ENCODE results near the gene ANO7. TPM values are rescaled to one million over a fixed set of nuclear protein-coding genes. Genes with fewer than 3 reads are reported as not detected.

The ANO7 gene, protein sequence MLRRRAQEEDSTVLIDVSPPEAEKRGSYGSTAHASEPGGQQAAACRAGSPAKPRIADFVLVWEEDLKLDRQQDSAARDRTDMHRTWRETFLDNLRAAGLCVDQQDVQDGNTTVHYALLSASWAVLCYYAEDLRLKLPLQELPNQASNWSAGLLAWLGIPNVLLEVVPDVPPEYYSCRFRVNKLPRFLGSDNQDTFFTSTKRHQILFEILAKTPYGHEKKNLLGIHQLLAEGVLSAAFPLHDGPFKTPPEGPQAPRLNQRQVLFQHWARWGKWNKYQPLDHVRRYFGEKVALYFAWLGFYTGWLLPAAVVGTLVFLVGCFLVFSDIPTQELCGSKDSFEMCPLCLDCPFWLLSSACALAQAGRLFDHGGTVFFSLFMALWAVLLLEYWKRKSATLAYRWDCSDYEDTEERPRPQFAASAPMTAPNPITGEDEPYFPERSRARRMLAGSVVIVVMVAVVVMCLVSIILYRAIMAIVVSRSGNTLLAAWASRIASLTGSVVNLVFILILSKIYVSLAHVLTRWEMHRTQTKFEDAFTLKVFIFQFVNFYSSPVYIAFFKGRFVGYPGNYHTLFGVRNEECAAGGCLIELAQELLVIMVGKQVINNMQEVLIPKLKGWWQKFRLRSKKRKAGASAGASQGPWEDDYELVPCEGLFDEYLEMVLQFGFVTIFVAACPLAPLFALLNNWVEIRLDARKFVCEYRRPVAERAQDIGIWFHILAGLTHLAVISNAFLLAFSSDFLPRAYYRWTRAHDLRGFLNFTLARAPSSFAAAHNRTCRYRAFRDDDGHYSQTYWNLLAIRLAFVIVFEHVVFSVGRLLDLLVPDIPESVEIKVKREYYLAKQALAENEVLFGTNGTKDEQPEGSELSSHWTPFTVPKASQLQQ
- 4.0 TPM for polyA plus RNA-seq (2013, experiment 1 of 2; ENCODE audit: insufficient read length)
- polyA plus RNA-seq (2013, experiment 2 of 2; ENCODE audit: insufficient read length), result 3.5 TPM

DNA sequence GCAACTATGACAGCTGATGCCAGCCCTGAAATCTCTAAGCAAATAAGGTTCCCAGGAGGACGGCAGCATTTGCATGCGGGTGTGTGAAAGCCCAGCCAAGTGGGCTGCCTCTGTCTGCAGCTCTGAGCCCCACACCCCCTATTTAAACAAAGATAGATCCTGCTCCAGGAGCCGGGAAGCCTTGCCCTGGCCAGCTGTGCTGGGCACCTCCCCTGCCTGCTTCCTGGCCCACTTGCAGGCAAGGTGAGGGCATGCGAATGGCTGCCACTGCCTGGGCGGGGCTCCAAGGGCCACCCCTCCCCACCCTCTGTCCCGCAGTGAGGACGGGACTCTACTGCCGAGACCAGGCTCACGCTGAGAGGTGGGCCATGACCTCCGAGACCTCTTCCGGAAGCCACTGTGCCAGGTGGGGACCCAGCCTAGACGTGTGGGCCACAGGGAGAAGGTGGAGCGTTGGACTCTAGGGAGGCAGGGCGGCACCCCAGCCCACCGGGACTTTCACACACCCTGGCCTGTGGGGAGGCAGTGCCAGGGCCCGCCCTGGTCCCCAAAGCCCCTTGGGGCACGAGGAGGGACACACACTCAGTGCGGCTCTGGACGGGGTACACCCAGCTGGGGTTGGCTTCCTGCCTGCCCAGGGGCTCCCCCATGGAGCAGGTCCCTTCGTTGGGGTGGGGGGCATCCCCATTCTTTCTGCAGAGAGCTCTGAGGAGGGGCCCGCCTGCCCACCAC, at the start of gene ANO7:
ANO7 (plus strand) TSS at position 317 of the 732 bp plus-strand sequence. CDS start 1,387 bp downstream, outside the sequence.
- DNase-seq, result no peak

DNA sequence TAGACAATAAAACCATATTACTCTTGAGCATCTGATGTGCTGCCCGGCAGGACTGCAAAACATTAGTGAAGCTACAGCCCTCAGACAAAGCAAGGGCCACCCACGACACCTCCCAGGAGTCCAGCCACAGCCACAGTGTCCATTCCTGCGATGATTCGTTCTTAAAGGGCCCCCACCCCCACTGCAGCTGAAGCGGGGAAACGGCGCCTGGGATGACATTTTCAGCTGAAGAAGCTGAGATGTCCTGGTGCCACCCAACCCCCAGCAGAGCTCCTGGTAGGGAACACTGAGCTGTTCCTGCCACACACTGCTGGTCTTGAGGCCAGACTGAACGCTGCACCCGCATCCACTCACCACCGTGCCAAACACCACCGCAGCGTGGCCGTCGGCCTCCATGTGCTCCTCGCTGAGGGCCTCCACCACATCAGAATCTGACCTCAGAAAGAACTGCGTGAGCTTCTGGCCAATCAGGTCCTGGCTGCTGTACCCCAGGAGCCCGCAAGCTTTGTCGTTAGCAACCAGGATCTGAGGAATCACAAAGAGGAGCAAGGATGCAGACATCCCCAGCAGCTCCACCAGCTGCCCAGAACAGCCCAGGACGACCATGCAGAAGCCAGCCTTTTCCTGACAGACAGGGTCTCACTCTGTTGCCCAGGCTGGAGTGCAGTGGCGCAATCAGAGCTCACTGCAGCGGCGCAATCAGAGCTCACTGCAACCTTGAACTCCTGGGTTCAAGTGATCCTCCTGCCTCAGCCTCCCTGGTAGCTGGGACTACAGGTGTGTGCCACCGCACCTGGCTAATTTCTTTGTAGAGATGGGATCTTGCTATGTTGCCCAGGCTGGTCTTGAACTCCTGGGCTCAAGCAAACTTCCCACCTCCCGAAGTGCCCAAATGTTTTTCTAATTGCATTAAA, 48.7 kb upstream of the ANO7 start:
- peak; percentile 27 for DNase-seq

DNA sequence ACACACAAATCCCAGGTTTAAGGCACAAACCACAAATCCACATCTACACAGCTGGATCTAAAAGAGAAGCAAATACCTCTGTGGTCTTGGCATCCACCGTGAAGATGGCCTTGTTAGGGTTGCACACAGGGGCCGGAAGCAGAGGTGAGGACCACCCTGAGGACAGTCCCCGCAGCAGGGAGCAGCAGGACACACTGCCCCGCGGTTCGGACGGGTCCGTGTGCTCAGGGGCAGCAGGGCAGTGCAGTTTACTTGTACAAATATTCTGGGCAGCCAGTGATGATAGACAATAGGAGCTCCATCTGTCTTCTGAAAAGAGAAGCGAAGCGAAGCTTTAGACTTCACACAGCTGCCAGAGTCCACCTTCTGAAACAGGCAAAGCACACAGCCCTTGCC, 48.0 kb upstream of the ANO7 start:
- no peak for DNase-seq

DNA sequence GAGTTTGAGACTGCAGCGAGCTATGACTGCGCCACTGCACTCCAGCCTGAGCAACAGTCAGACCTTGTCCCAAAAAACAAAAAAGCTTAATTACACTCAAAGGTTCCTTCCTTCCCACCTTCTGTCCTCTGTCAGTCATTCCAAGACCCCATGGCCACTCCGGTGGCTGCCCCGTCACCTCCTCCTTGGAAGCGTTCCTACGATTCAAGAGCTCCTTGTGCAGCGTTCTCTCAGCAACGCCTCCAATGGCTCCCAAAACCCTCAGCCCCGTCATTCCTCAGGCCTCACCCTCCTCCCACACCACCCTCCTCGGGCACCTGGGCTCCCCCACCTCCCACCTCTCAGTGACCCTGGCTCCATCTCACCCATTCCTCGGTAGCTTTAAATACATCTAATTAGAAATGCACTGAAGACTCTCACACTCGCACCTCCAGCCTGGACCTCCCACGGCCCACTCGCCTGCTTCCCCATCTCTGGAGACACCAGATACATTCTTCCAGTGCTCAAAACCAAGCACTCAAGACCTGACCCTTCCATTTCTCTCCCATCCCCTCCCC, 47.2 kb upstream of the ANO7 start:
- no peak for DNase-seq

DNA sequence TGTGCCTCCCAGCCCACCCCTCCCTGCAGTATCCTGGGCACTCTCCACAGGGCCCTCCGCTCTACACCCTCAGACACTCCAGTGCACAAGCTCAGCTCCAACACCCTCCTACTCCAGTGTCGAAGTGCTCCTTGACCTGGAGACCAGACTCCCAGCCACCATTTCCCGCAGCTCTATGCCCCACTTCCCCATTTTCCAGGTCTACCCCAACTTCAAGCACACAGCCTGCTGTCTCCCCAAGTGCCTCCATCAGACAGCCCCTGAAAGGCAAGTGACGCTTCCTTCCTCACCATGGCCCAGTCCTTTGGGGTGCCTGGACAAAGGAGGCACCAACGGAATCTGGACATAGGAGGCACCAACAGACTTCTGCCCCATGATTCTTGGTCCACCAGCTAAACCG, 46.4 kb upstream of the ANO7 start:
- DNase-seq, result no peak

DNA sequence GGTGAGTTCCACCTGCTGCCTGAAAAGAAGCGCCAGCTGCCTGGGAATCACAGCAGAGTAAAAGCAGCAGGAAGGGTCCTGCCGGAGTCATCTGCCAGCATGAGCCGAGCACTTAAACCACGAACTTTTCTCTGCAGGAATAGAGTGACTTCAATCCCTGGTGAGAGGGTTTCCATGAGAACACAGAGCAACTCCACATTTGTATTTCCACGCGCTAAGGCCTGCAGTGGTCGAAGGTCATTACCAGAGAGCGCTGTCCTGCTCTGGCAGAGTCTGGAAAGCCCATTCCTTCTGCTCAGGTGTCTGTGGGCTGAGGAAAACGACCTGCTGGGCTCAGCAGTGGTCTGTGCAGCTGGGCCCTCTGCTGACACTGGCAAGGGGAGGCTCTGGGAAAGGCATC, 45.9 kb upstream of the ANO7 start:
- no peak for DNase-seq

DNA sequence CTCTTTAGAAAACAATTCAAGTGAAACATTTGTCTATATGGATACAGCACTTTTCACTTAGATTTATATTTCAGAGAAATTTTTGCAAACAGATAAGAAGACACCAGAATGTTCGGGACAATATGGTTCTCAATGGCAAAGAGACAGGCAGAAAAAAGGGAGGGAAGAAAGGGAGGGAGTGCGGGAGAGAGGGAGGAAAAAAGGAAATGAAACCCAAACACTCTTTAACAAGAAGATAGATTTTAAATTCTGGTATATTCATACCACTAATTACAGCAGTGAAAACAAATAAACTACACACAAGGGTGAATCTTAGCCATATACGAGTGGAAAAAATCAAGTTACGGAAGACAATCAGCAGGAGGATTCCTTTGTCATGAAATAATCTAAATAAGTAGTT, 42.2 kb upstream of the ANO7 start:
- no peak for DNase-seq

DNA sequence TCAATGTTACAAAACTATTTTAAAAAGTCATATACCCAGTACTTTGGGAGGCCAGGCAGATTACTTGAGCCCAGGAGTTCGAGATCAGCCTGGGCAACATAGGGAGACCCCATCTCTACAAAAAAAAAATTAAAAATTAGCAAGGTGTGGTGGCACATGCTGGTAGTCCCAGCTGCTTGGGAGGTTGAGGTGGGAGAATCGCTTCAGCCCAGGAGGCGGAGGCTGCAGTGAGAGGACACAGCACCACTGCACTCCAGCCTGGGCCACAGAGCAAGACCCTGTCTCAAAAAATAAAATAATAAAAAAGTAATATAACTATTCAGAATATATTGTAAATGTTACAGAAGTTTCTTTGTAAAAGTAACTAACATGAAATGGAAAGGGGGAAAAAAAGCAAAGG, 41.1 kb upstream of the ANO7 start:
- no peak for DNase-seq

DNA sequence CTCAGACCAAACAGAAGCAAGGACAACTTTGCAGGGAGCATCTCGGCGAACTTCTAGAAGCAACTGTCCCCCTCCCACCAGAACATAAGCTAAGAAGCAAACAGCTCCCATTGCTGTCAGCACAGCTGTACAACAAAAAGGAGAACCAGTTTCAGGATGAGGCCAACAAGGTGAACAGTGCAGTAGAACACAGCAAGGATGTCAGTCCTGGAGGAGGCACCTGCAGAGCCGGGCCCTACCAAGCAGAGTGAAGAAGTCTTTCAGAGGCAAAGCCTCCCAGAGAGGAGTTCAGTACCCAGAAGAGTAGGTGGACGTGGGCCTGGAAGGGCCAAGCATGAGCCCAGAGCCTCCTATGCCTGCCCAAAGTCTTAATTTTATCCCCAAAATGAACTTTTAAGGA, 40.2 kb upstream of the ANO7 start:
- no peak for DNase-seq

DNA sequence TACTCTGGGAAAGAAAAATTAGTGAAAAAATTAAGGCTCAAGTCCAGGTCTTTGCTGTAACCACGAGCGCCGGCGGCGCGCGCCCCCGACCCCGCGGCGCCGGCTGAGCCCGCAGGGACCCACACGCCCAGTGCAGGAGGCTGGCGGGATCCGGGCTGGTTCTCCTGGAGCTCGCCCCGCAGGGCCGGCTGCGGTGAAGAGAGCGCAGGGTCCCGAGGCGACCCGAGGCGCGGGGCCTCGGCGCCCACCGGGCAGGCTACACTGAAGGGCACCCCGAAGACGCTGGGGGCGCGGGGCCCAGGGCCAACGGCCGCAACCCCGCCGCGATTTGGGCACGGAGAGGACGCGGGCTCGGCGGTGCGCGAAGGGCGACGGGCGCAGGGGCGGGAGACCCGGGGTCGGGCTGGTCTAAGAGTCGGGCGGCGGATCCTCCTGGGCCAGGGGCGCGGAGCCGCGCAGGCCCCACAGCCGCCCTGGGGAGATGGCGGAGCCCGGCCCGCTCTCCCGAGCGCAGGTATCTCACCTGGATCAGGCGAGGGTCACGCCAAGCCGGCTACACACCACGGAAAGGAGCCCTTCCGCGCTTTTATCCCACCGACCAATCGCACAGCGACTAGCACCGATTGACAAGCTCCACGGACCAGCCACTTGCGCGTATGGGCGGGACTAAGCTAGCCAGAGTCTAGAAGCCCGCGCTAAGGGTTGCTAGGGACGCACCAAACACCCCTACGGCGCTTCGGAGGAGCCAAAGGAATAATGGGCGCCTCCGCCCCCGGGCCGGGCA, 39.4 kb upstream of the ANO7 start, which contains the start of gene PASK:
PASK (minus strand) TSS at position 582 of the 784 bp plus-strand sequence. CDS start 6,440 bp downstream, outside the sequence.
- DNase-seq, result peak; percentile 93

DNA sequence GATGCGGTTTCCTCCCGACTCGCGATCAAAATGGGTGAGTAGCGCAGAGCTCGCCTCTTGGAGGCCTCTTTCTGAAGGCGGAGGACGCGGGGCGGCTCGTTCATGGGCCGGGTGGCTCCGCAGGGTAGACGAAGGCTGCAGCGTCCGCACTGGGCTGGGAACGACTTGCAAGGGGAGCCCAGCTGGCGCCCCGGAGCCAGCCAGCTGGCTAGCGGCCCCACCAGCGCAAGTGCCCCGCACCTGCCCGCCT, 38.9 kb upstream of the ANO7 start:
- DNase-seq, result no peak

DNA sequence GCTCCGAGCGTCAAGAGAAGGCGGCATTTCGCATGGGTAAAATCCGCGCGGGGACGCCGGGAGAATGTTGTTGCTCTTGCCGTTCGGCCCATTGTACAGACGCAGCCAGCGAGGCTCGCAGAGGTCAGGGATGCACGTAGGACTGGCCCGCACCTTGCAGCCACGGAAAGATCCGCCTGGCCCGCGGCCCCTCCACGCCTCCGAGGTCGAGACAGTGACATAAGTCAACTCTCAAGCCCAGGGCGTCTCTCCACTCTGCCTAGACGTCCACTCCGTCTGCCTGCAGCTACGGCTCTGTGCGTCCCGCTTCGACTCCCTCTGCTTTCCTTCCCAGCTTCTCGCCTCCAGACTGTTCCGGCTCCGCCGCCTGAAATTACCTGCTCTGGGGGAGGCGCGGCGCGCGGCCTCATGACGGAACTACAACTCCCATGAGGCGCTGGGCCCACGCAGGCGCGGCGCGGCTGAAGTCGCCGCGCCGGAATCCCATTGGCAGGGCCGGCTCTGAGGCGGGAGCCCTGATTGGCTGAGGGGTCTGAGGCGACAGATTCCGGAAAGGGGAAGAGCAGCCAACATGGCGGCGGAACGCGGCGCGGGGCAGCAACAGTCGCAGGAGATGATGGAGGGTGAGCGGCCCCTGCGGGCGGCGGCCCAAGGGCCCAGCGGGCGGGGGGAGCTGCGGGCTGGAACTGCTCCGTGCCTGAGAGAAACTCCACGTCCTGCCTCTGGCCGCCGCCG, 38.4 kb upstream of the ANO7 start, which contains the start of gene PPP1R7:
PPP1R7 (plus strand) TSS at position 543 of the 735 bp plus-strand sequence; CDS start at position 572, 29 bp downstream.
- DNase-seq, result peak; percentile 93

DNA sequence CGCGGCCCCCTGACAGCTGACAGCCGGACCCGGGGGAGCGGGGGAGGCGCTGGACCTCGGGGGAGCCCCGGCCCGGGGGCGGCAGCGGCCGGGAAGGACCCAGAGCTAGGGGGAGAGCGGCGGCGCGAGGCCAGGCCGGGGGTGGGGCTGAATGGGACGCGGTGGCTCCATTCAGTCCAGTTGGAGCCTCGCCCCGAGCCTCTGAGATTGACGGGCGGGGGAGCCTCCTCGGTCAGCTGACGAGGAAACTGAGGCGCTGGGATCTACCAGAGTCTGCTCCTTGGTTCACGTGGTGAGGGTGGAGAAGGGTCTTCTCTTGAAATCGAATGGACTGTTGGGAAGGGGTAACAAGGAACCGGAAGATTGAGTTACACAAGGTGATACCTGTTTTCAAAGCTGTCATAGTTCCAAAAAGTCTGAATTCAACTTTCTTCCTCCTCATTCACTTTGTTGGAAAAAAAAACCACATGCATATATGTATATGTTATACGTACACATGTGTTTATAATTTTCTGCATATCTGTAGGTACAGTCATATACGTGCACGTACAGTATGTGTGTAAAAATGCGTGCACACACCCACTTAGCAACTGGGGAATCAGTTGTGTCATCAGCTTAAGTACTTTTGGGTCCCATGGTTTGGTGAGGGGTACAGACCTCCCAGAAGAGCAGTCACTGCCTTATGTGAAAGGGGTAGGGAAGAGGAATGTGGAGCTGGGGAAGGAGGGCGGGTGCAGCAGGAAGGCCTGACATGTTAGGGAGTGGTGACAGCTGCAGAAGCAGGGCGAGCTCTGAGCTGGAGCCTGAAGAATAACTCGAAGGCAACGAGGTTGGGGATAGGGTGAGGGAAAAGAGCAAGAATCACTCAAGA, 37.6 kb upstream of the ANO7 start:
- peak; percentile 19 for DNase-seq

DNA sequence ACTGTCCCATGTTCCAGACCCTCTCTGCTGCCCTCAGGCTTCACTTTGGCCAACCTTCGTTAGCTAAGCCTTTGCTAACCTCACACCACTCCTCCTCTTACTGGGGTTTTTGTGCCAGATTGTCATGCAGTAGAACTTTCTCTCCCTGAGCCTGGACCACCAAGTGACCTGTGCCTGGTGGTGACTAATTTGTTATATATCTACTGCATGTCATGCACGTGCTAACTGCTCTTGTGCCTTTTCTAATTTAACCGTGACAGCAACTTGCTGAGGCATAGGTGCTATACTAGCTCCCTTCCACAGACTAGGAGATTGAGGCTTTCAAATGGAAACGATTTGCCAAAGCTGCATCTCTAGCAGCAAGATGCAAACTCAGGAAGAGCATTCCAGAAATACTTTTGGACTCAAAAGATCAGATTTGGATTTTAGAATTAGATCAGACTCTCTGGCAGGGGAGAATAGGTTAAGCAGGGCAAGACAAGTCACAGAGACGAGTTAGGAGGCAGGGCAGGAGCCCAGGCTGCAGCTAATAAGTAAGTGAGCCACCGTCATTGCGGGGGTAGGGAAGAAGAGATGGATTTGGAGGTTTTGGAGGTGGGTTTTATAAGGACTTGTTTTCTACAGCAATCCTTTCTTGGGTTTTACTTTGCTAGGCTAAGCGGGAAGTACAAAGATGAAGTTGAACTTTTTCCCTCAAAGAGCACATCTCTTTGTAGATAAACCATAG, 36.4 kb upstream of the ANO7 start:
- DNase-seq, result no peak

DNA sequence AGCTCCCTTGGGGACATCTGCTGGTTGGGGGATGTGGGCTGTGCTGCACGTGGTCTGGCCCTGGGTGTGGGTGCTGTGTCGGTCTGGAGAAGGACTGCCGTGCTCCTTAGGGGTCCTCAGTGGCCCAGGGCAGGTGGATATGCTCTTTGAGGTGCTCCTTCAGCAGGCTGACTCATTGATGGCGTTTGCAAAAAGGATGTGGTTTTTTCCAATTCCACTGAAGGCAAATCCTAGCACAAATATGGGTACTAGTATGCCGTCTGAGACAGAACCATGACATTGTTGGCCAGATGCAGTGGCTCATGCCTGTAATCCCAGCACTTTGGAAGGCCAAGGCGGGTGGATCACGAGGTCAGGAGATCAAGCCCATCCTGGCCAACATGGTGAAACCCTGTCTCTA, 34.9 kb upstream of the ANO7 start:
- no peak for DNase-seq

DNA sequence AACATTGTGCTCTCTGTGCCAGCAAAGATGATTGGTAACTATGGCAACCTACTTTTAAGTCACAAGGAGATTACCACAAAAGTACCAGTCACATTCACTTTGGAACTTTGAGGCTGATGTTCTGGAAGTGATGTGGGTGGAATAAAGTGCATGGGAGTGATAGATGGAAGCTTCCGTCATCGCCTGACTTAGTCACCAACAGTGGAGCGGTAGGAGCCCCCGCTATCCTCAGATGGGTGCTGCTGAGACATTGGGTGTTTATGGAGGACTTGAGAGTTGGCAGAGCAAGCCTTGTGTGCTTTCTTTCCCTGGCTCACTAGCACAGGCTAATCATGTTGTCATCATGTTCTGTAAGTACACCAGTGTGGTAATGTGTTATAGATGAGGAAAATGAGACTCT, 33.6 kb upstream of the ANO7 start:
- DNase-seq, result no peak

DNA sequence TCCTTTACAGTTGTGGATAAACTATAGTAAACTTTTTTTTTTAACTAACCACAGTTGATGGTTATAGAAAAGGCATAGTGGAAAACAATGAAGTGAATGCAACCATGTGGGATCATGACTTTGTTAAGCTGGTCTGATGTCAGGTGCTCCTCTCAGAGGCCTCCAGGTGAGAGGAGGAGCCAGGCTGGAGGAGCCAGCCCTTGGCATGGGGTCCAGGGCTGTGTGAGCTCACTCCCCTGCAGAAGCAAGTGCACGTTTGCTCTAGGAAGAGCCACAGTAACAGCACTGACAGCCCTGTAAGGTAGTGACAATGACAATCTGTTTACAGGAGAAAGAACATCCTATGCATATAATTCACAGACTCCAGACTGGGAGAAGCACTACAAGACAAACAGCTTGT, 32.5 kb upstream of the ANO7 start:
- DNase-seq, result no peak

DNA sequence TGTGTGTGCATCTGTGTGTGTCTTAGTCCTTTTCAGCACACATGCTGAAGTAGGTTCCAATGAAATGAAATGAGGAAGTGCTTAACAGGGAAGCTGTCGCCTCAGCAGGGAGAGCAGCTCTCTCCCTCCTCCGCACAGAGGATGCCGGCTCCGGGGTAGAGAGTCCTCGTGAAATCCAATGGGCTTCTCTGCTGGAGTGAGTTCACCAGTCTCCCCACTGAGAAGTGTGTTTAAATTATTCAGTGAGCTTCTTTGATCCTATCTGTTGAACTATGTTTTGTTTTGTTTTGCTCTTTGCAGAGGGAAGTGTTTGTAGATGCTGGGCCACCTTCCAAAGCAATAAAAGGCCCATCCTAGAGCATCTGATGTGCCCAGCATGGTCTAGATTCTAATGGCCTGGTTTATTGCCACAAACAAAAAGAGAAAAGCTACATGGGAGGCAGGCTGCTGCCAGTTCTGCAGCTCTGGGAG, 31.5 kb upstream of the ANO7 start:
- DNase-seq, result no peak
